Endothelial cell of umbilical vein (primary cell): ENCODE data around the gene ZNF319. TPM values are rescaled to one million over a fixed set of nuclear protein-coding genes. Genes with fewer than 3 reads are reported as not detected.

Experiments used
- BruUV-seq: library from RNA; stranded (reverse); fragments of 400-500 nt; replicated peaks from 2 replicates; lab custom pipeline; 2021; lab: Mats Ljungman, UMichigan
- CTCF ChIA-PET: fragments of 300-600, 350-600 bp; sonication (Branson Sonifier 250); formaldehyde crosslinking; loops from one replicate; lab custom pipeline; 2021; ENCODE audit warnings: antibody characterized with exemption, inconsistent platforms; lab: Charles Lee
- POLR2A ChIA-PET: fragments of 300-600, 350-600 bp; sonication (Branson Sonifier 250); formaldehyde crosslinking; loops from one replicate; lab custom pipeline; 2021; ENCODE audit warnings: antibody characterized with exemption, inconsistent platforms; lab: Charles Lee
- DNase-seq: peaks from one replicate; pipeline ENCODE4 v3.0.0-alpha.2; 2011; ENCODE audit warnings: low read depth, low spot score
- FAIRE-seq: peaks from 2 replicates; lab custom pipeline; 2011; peaks lifted over from hg19 to GRCh38; lab: Jason Lieb, UNC
- H2AFZ ChIP-seq: 2 replicates; pipeline ENCODE4 v1.6.0; 2012; ENCODE audit warnings: low read depth, low read length, control low read depth, inconsistent platforms
- H3K27ac ChIP-seq: 2 replicates; pipeline ENCODE4 v1.5.1; 2011; ENCODE audit warnings: low read depth, mild to moderate bottlenecking, control low read depth, low read length, moderate library complexity; ENCODE audit not compliant: insufficient read depth
- H3K27me3 ChIP-seq, 2 experiments: 2 replicates each; pipeline versions ENCODE4 v1.6.0 to v1.6.1; 2011; ENCODE audit warnings: low read length in 2 of 2, mixed read lengths in 1 of 2; ENCODE audit not compliant: control insufficient read depth in 2 of 2, insufficient read depth in 2 of 2
- H3K36me3 ChIP-seq, 2 experiments: 2 replicates in 1 of 2; 3 replicates in 1 of 2; pipeline ENCODE4 v1.5.1; 2011; ENCODE audit warnings: low read length in 2 of 2, mild to moderate bottlenecking in 1 of 2, moderate library complexity in 1 of 2; ENCODE audit not compliant: control insufficient read depth in 2 of 2, insufficient read depth in 2 of 2; ENCODE audit errors: extremely low read depth in 1 of 2
- H3K4me1 ChIP-seq: 3 replicates; pipeline ENCODE4 v1.5.1; 2011; ENCODE audit warnings: mild to moderate bottlenecking, low read length; ENCODE audit not compliant: control insufficient read depth, insufficient read depth; ENCODE audit errors: extremely low read depth
- H3K4me2 ChIP-seq: 2 replicates; pipeline ENCODE4 v1.6.1; 2011; ENCODE audit warnings: low read length, control low read depth, mixed read lengths; ENCODE audit not compliant: insufficient read depth
- H3K4me3 ChIP-seq, 3 experiments: fragments of 200-600 bp in 1 of 3; sonication (generic), shearing (Covaris generic) in 1 of 3; replicated peaks in 1 of 3; 2 replicates each; pipeline ENCODE4 v1.5.1; 2011 to 2016; ENCODE audit warnings: control low read depth in 3 of 3, low read length in 3 of 3, mild to moderate bottlenecking in 2 of 3, inconsistent platforms in 1 of 3, low read depth in 1 of 3, moderate library complexity in 1 of 3; ENCODE audit not compliant: insufficient read depth in 1 of 3
- H3K79me2 ChIP-seq: 2 replicates; pipeline ENCODE4 v1.6.0; 2012; ENCODE audit warnings: low read length, inconsistent platforms; ENCODE audit not compliant: control insufficient read depth, insufficient read depth
- H3K9ac ChIP-seq: replicated peaks from 2 replicates; pipeline ENCODE3; 2011; ENCODE audit warnings: low read length, control low read depth; ENCODE audit not compliant: insufficient read depth; ENCODE audit errors: extremely low read depth
- H3K9me1 ChIP-seq: replicated peaks from 3 replicates; pipeline ENCODE4 v1.6.0; 2011; ENCODE audit warnings: mild to moderate bottlenecking, low read length; ENCODE audit not compliant: control insufficient read depth, insufficient read depth; ENCODE audit errors: extremely low read depth
- H3K9me3 ChIP-seq: replicated peaks from 2 replicates; pipeline ENCODE4 v1.5.1; 2012; ENCODE audit warnings: low read length, inconsistent platforms; ENCODE audit not compliant: control insufficient read depth, insufficient read depth
- H4K20me1 ChIP-seq: replicated peaks from 2 replicates; pipeline ENCODE3; 2011; ENCODE audit warnings: mild to moderate bottlenecking, low read length; ENCODE audit not compliant: control insufficient read depth, insufficient read depth; ENCODE audit errors: extremely low read depth
- EZH2 ChIP-seq: IDR thresholded peaks from 2 replicates; pipeline ENCODE4 v1.6.1; 2012; ENCODE audit warnings: borderline replicate concordance, low read depth, mild to moderate bottlenecking, moderate library complexity, low read length, inconsistent platforms; ENCODE audit not compliant: severe bottlenecking
- FOS ChIP-seq: IDR thresholded peaks from 2 replicates; pipeline ENCODE4 v1.6.1; 2011; ENCODE audit warnings: mild to moderate bottlenecking, low read length, moderate library complexity, borderline replicate concordance; ENCODE audit not compliant: insufficient read depth
- GATA2 ChIP-seq: IDR thresholded peaks from 2 replicates; pipeline ENCODE4 v1.7.0; 2011; ENCODE audit warnings: low read depth, mild to moderate bottlenecking, moderate library complexity, mixed read lengths, low read length; ENCODE audit not compliant: insufficient read length, insufficient read depth
- JUN ChIP-seq: IDR thresholded peaks from 2 replicates; pipeline ENCODE4 v1.6.1; 2011; ENCODE audit warnings: borderline replicate concordance, low read depth; ENCODE audit not compliant: insufficient read length, insufficient read depth
- MYC ChIP-seq: IDR thresholded peaks from one replicate; pipeline ENCODE4 v1.6.1; 2011; ENCODE audit warnings: mild to moderate bottlenecking, low read depth, low read length
- POLR2A ChIP-seq: IDR thresholded peaks from 2 replicates; pipeline ENCODE4 v1.6.1; 2012; ENCODE audit warnings: low read depth, mild to moderate bottlenecking, control low read depth, low read length
- POLR2AphosphoS5 ChIP-seq: IDR thresholded peaks from 2 replicates; pipeline ENCODE4 v1.6.1; 2012; ENCODE audit warnings: low read depth, mild to moderate bottlenecking, control low read depth, low read length, moderate library complexity; ENCODE audit not compliant: insufficient read depth
- dilution Hi-C: fragments of 300-500 bp; cut with MboI; formaldehyde crosslinking; loops from one replicate; pipeline ENCODE4 v1.15.0; 2019; ENCODE audit warnings: low sequenced_read_pairs; ENCODE audit not compliant: extremely low pct_ligation_motif_present
- intact Hi-C: fragments of 100-400 bp; cut with micrococcal nuclease; formaldehyde crosslinking; loops from one replicate; pipeline ENCODE4 v1.10.0; 2022
- polyA plus RNA-seq, 4 experiments: library from polyadenylated mRNA; depleted of rRNA in 3 of 4; stranded (reverse) in 3 of 4; unstranded in 1 of 4; fragments of >200 nt; gene quantifications; 2 replicates each; pipeline versions ENCODE4 v1.2.1 to v1.2.3, GENCODE V29; 2011 to 2012; ENCODE audit warnings: missing spikeins in 1 of 4
- total RNA-seq: library from RNA; stranded (reverse); gene quantifications from 2 replicates; pipeline ENCODE4 v1.2.3, GENCODE V29; 2021
- TF ChIP-seq, protein P1 (sequence below), 2 donors: IDR thresholded peaks; 1 replicate in 1 of 2; 2 replicates in 1 of 2; pipeline ENCODE4 v1.5.1; 2011; ENCODE audit warnings: low read length in 2 of 2, mild to moderate bottlenecking in 2 of 2, moderate library complexity in 2 of 2, control low read depth in 1 of 2, inconsistent platforms in 1 of 2, low read depth in 1 of 2; ENCODE audit not compliant: insufficient read depth in 1 of 2; ENCODE audit errors: extremely low read depth in 1 of 2
- TF ChIP-seq, protein P2 (sequence below): IDR thresholded peaks from 2 replicates; pipeline ENCODE4 v1.6.1; 2011; ENCODE audit not compliant: insufficient read depth, insufficient read length

Gene ZNF319
- total and polyA plus RNA-seq, 2 donors (not counting 3 experiments of a cell fraction or from before 2014, with no cell fraction given) = 5.4 to 9.9 TPM

DNA sequence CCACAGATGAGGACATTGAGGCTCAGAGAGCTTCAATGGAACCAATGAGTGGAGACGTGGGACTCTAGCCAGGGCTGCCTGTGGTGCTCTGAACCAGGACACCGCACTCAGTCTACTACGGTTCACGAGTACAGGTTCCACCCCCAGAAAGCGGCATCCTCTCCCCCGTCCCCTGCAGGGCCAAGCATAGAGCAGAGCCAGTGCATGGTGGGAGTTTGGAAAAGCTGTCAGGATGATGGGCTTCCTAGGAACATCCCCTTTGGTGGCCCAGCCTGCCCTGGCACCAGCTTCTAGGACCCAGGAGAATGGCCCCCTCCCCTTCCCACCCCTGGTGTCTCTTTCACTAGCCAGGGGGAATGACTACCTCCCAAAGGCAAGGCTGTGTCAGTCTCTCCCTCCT, 8.4 kb downstream of the ZNF319 start:
- Histone ChIP-seq H2AFZ (no peak overlapping the region), H3K9me3 (no peaks in the 10 kb centered on the region), H3K27me3 (no peaks in the 10 kb centered on the region), H3K36me3 (peaks cover 0 to 16% of the 10 kb centered on the region in 2 experiments), H4K20me1 (no peaks in the 10 kb centered on the region), H3K4me1 (peaks cover 6% of the 10 kb centered on the region), H3K4me2 (no peak overlapping the region), H3K79me2 (no peaks in the 10 kb centered on the region), H3K27ac (no peak overlapping the region), H3K4me3 (no peak overlapping the region), H3K9me1 (no peaks in the 10 kb centered on the region), H3K9ac (no peak overlapping the region)
- no peak for TF ChIP-seq MYC
- TF ChIP-seq JUN = no peak
- TF ChIP-seq GATA2 = no peak
- no peak for TF ChIP-seq EZH2
- TF ChIP-seq POLR2AphosphoS5 = no peak
- TF ChIP-seq FOS = no peak
- no peak for TF ChIP-seq POLR2A
- TF ChIP-seq, protein P1, sequence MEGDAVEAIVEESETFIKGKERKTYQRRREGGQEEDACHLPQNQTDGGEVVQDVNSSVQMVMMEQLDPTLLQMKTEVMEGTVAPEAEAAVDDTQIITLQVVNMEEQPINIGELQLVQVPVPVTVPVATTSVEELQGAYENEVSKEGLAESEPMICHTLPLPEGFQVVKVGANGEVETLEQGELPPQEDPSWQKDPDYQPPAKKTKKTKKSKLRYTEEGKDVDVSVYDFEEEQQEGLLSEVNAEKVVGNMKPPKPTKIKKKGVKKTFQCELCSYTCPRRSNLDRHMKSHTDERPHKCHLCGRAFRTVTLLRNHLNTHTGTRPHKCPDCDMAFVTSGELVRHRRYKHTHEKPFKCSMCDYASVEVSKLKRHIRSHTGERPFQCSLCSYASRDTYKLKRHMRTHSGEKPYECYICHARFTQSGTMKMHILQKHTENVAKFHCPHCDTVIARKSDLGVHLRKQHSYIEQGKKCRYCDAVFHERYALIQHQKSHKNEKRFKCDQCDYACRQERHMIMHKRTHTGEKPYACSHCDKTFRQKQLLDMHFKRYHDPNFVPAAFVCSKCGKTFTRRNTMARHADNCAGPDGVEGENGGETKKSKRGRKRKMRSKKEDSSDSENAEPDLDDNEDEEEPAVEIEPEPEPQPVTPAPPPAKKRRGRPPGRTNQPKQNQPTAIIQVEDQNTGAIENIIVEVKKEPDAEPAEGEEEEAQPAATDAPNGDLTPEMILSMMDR (IDR thresholded peaks at IDR 0.05; ENCODE audit: extremely low read depth in 1 of 2, insufficient read depth in 1 of 2, low read depth in 1 of 2, low read length in 2 of 2) = no peak
- TF ChIP-seq, protein P2, sequence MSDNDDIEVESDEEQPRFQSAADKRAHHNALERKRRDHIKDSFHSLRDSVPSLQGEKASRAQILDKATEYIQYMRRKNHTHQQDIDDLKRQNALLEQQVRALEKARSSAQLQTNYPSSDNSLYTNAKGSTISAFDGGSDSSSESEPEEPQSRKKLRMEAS = no peak
- CTCF ChIA-PET = no interaction called here
- intact Hi-C loops (no loop called here), dilution Hi-C loops (no loop called here)
- POLR2A ChIA-PET = no interaction called here
- DNase-seq = no peak
- BruUV-seq = no TSS peak
- FAIRE-seq = no peak
